Loucy (cell line): ENCODE measurements around the gene PNPLA7.

Experiments
- H2AFZ ChIP-seq: fragments of 200-600 bp; sonication (generic); 2 replicates; pipeline ENCODE4 v1.6.0; 2016; ENCODE audit warnings: antibody characterized with exemption, mild to moderate bottlenecking, low read length, moderate library complexity
- H3F3A ChIP-seq: fragments of 200-600 bp; 2 replicates; pipeline ENCODE4 v1.6.0; 2016; ENCODE audit warnings: antibody characterized with exemption, low read depth, mild to moderate bottlenecking
- H3K27me3 ChIP-seq: fragments of 200-600 bp; sonication (generic); 2 replicates; pipeline ENCODE4 v1.6.1; 2014; ENCODE audit warnings: low read length, mild to moderate bottlenecking; ENCODE audit not compliant: insufficient read depth, poor library complexity, severe bottlenecking
- H3K36me3 ChIP-seq: fragments of 200-600 bp; sonication (generic); 2 replicates; pipeline ENCODE4 v1.6.1; 2016; ENCODE audit warnings: low read length; ENCODE audit not compliant: insufficient read depth
- H3K4me1 ChIP-seq: fragments of 200-600 bp; sonication (generic); 2 replicates; pipeline ENCODE4 v1.5.1; 2014; ENCODE audit warnings: low read length, mild to moderate bottlenecking; ENCODE audit not compliant: insufficient read depth, poor library complexity, severe bottlenecking
- H3K4me2 ChIP-seq: fragments of 200-600 bp; sonication (generic); 2 replicates; pipeline ENCODE4 v1.6.0; 2014; ENCODE audit warnings: antibody characterized with exemption, low read length, low read depth, mild to moderate bottlenecking; ENCODE audit not compliant: poor library complexity, severe bottlenecking
- H3K4me3 ChIP-seq: fragments of 200-600 bp; sonication (generic); 2 replicates; pipeline ENCODE4 v1.5.1; 2014; ENCODE audit warnings: low read length, mild to moderate bottlenecking, mixed read lengths; ENCODE audit not compliant: poor library complexity, severe bottlenecking
- H3K79me2 ChIP-seq: fragments of 200-600 bp; sonication (generic); 2 replicates; pipeline ENCODE4 v1.6.1; 2014; ENCODE audit warnings: low read length; ENCODE audit not compliant: insufficient read depth
- H3K9ac ChIP-seq: fragments of 200-600 bp; sonication (generic); 2 replicates; pipeline ENCODE4 v1.6.0; 2014; ENCODE audit warnings: mild to moderate bottlenecking, low read depth, low read length, moderate library complexity; ENCODE audit not compliant: poor library complexity, severe bottlenecking
- H3K9me2 ChIP-seq: fragments of 200-600 bp; sonication (generic); replicated peaks from 2 replicates; pipeline ENCODE4 v1.6.1; 2016; ENCODE audit warnings: low read depth, low read length, mixed read lengths
- H3K9me3 ChIP-seq: fragments of 200-600 bp; sonication (generic); 2 replicates; pipeline ENCODE4 v1.6.1; 2014; ENCODE audit warnings: mild to moderate bottlenecking, antibody characterized with exemption, low read length, low read depth; ENCODE audit not compliant: insufficient read depth
- H4K20me1 ChIP-seq: fragments of 200-600 bp; sonication (generic); 2 replicates; pipeline ENCODE4 v1.6.0; 2014; ENCODE audit warnings: antibody characterized with exemption, low read length, mild to moderate bottlenecking; ENCODE audit not compliant: insufficient read depth, poor library complexity, severe bottlenecking
- CTCF ChIP-seq: fragments of 200-600 bp; sonication (generic); conservative IDR thresholded peaks from 2 replicates; pipeline ENCODE4 v1.5.1; 2014; ENCODE audit warnings: mild to moderate bottlenecking, antibody characterized with exemption, low read length
- EZH2phosphoT487 ChIP-seq: fragments of 200-600 bp; IDR thresholded peaks from 2 replicates; pipeline ENCODE4 v1.6.1; 2018; ENCODE audit warnings: antibody characterized with exemption, mild to moderate bottlenecking, moderate library complexity, borderline replicate concordance

Gene PNPLA7

GRCh38 chr9:137428841-137429545 is 121.2 kb downstream of the PNPLA7 start:
- H3K9ac ChIP-seq = no peak overlapping the region
- H3K9me2 ChIP-seq = no peaks in the 10 kb centered on the region
- H3K27me3 ChIP-seq = no peaks in the 10 kb centered on the region
- H3F3A ChIP-seq = no peaks in the 10 kb centered on the region
- TF ChIP-seq CTCF (no peak), EZH2phosphoT487 (no peak)
- no peaks in the 10 kb centered on the region for H4K20me1 ChIP-seq
- H3K4me2 ChIP-seq = no peak overlapping the region
- no peaks in the 10 kb centered on the region for H3K79me2 ChIP-seq
- H3K9me3 ChIP-seq = no peaks in the 10 kb centered on the region
- H2AFZ ChIP-seq = no peak overlapping the region
- no peaks in the 10 kb centered on the region for H3K36me3 ChIP-seq
- H3K4me1 ChIP-seq = no peaks in the 10 kb centered on the region
- no peak overlapping the region for H3K4me3 ChIP-seq

GRCh38 chr9:137428311-137428630 is 121.9 kb downstream of the PNPLA7 start:
- Histone ChIP-seq H3K36me3 (no peaks in the 10 kb centered on the region), H3K4me1 (no peaks in the 10 kb centered on the region), H2AFZ (no peak overlapping the region), H3K4me2 (no peak overlapping the region), H3K9me2 (no peaks in the 10 kb centered on the region), H3K9ac (no peak overlapping the region), H3K27me3 (no peaks in the 10 kb centered on the region), H3F3A (no peaks in the 10 kb centered on the region), H4K20me1 (no peaks in the 10 kb centered on the region), H3K4me3 (no peak overlapping the region), H3K79me2 (no peaks in the 10 kb centered on the region), H3K9me3 (no peaks in the 10 kb centered on the region)
- TF ChIP-seq CTCF (no peak), EZH2phosphoT487 (no peak)

GRCh38 chr9:137427454-137428310 is 122.5 kb downstream of the PNPLA7 start:
- H3K4me2 ChIP-seq = no peak overlapping the region
- no peaks in the 10 kb centered on the region for H3K79me2 ChIP-seq
- no peaks in the 10 kb centered on the region for H4K20me1 ChIP-seq
- no peak overlapping the region for H3K9ac ChIP-seq
- H3F3A ChIP-seq = no peaks in the 10 kb centered on the region
- H3K4me3 ChIP-seq = no peak overlapping the region
- H2AFZ ChIP-seq = no peak overlapping the region
- no peaks in the 10 kb centered on the region for H3K36me3 ChIP-seq
- H3K27me3 ChIP-seq = no peaks in the 10 kb centered on the region
- no peak for TF ChIP-seq CTCF
- no peak for TF ChIP-seq EZH2phosphoT487
- no peaks in the 10 kb centered on the region for H3K4me1 ChIP-seq
- no peaks in the 10 kb centered on the region for H3K9me3 ChIP-seq
- no peaks in the 10 kb centered on the region for H3K9me2 ChIP-seq
